CD14-positive monocyte (primary cell): Measurements from ENCODE around the gene AP1B1. TPM values are rescaled to one million over a fixed set of nuclear protein-coding genes. Genes with fewer than 3 reads are reported as not detected.
A peak's percentile ranks its signal among the peaks of the same experiment; 100 is the strongest.

Source experiments
- DNase-seq, 3 donors: peaks; one replicate each; pipeline ENCODE4 v3.0.0-alpha.2; 2011 to 2022
- H2AFZ ChIP-seq: 2 replicates; pipeline ENCODE4 v1.6.0; 2012; ENCODE audit warnings: mild to moderate bottlenecking, low read depth, low read length, inconsistent platforms; ENCODE audit not compliant: insufficient read depth, poor library complexity, severe bottlenecking
- H3K27ac ChIP-seq, 2 donors: 1 replicate in 1 of 2; 2 replicates in 1 of 2; pipeline ENCODE4 v1.5.1; 2012 to 2013; ENCODE audit warnings: low read length in 2 of 2, control low read depth in 1 of 2, inconsistent platforms in 1 of 2, low read depth in 1 of 2, mild to moderate bottlenecking in 1 of 2
- H3K27me3 ChIP-seq, 2 donors: one replicate each; pipeline versions ENCODE4 v1.6.0 to v1.6.1; 2011 to 2013; ENCODE audit warnings: low read length in 2 of 2; ENCODE audit not compliant: control insufficient read depth in 2 of 2, insufficient read depth in 2 of 2
- H3K36me3 ChIP-seq, 2 donors: replicated peaks in 1 of 2; 1 replicate in 1 of 2; 2 replicates in 1 of 2; pipeline versions ENCODE4 v1.5.1 to v1.6.1; 2012 to 2013; ENCODE audit warnings: low read length in 2 of 2, control low read depth in 1 of 2, inconsistent platforms in 1 of 2, mild to moderate bottlenecking in 1 of 2; ENCODE audit not compliant: insufficient read depth in 2 of 2, control insufficient read depth in 1 of 2
- H3K4me1 ChIP-seq, 2 donors: 1 replicate in 1 of 2; 2 replicates in 1 of 2; pipeline versions ENCODE4 v1.5.1 to v1.6.1; 2012 to 2013; ENCODE audit warnings: low read length in 2 of 2, control low read depth in 1 of 2, inconsistent platforms in 1 of 2, mild to moderate bottlenecking in 1 of 2, moderate library complexity in 1 of 2; ENCODE audit not compliant: insufficient read depth in 2 of 2, control insufficient read depth in 1 of 2
- H3K4me2 ChIP-seq: replicated peaks from 2 replicates; pipeline ENCODE3; 2012; ENCODE audit warnings: low read length, moderate library complexity, mild to moderate bottlenecking; ENCODE audit not compliant: poor library complexity, severe bottlenecking; ENCODE audit errors: extremely low read depth
- H3K4me3 ChIP-seq, 3 experiments: fragments of 200-600 bp in 1 of 3; sonication (generic) in 1 of 3; replicated peaks in 1 of 3; 1 replicate in 2 of 3; 2 replicates in 1 of 3; pipeline ENCODE4 v1.5.1; 2011 to 2013; ENCODE audit warnings: low read length in 3 of 3, mild to moderate bottlenecking in 3 of 3, control low read depth in 2 of 3, low read depth in 2 of 3, inconsistent platforms in 1 of 3, moderate library complexity in 1 of 3
- H3K79me2 ChIP-seq: 2 replicates; pipeline ENCODE4 v1.6.0; 2012; ENCODE audit warnings: mild to moderate bottlenecking, control low read depth, inconsistent platforms, low read length, moderate library complexity; ENCODE audit not compliant: insufficient read depth
- H3K9ac ChIP-seq: 2 replicates; pipeline ENCODE4 v1.6.0; 2017; ENCODE audit warnings: low read length, mild to moderate bottlenecking; ENCODE audit not compliant: insufficient read depth, poor library complexity, severe bottlenecking
- H3K9me3 ChIP-seq, 2 donors: replicated peaks in 1 of 2; 1 replicate in 1 of 2; 2 replicates in 1 of 2; pipeline versions ENCODE4 v1.5.1 to v1.6.1; 2012 to 2013; ENCODE audit warnings: low read length in 2 of 2, control low read depth in 1 of 2; ENCODE audit not compliant: control insufficient read depth in 1 of 2, insufficient read depth in 1 of 2
- H4K20me1 ChIP-seq: 2 replicates; pipeline ENCODE4 v1.6.0; 2012; ENCODE audit warnings: mild to moderate bottlenecking, low read length, control low read depth, moderate library complexity; ENCODE audit not compliant: insufficient read depth
- H3K27ac Mint-ChIP-seq, 7 donors: one replicate each; pipeline ENCODE4 v1.8.0; 2020; ENCODE audit warnings: mild to moderate bottlenecking in 7 of 7, mixed read lengths in 7 of 7, moderate library complexity in 6 of 7, inconsistent platforms in 2 of 7
- H3K27me3 Mint-ChIP-seq, 3 donors: one replicate each; pipeline ENCODE4 v1.8.0; 2021 to 2022; ENCODE audit warnings: low read depth in 3 of 3, mild to moderate bottlenecking in 3 of 3, mixed read lengths in 3 of 3, moderate library complexity in 3 of 3, inconsistent platforms in 1 of 3
- H3K36me3 Mint-ChIP-seq, 2 donors: one replicate each; pipeline ENCODE4 v1.8.0; 2020; ENCODE audit warnings: mixed read lengths in 2 of 2, inconsistent platforms in 1 of 2, mild to moderate bottlenecking in 1 of 2
- H3K4me1 Mint-ChIP-seq: one replicate; pipeline ENCODE4 v1.8.0; 2020; ENCODE audit warnings: mild to moderate bottlenecking, mixed read lengths
- H3K4me3 Mint-ChIP-seq, 2 donors: one replicate each; pipeline ENCODE4 v1.8.0; 2020; ENCODE audit warnings: mild to moderate bottlenecking in 2 of 2, mixed read lengths in 2 of 2, moderate library complexity in 1 of 2
- H3K9me3 Mint-ChIP-seq, 7 donors: one replicate each; pipeline ENCODE4 v1.8.0; 2020 to 2022; ENCODE audit warnings: mixed read lengths in 7 of 7, mild to moderate bottlenecking in 6 of 7, moderate library complexity in 6 of 7, inconsistent platforms in 2 of 7
- CTCF ChIP-seq: fragments of 200-600 bp; IDR thresholded peaks from one replicate; pipeline ENCODE4 v1.8.0; 2022; ENCODE audit warnings: antibody characterized with exemption, mild to moderate bottlenecking
- WGBS: methylation state at CpG from one replicate; pipeline ENCODE4 v1.1.5; 2013; ENCODE audit warnings: missing lambda C conversion rate; ENCODE audit not compliant: insufficient coverage; 5-methylcytosine and 5-hydroxymethylcytosine counted together
- intact Hi-C, 2 donors: fragments of 100-400 bp; cut with micrococcal nuclease; formaldehyde crosslinking; loops; one replicate each; pipeline versions ENCODE4 v1.15.0 to v1.15.1; 2023
- polyA plus RNA-seq, 3 donors: library from polyadenylated mRNA; depleted of rRNA in 1 of 3; unstranded in 2 of 3; stranded (reverse) in 1 of 3; fragments of 300-500 nt in 2 of 3; fragments of >200 nt in 1 of 3; fragmentation: Illumina TruSeq in 2 of 3; gene quantifications; 1 replicate in 2 of 3; 2 replicates in 1 of 3; pipeline ENCODE4 v1.2.3, GENCODE V29; 2012 to 2021

Gene AP1B1
- polyA plus RNA-seq, 3 donors: 29.0 to 102 (median 40.3) TPM

GRCh38 chr22:29340566-29340965 is 47.8 kb downstream of the AP1B1 start:
- Histone ChIP-seq H3K79me2 (no peaks in the 10 kb centered on the region), H2AFZ (no peak overlapping the region), H3K9me3 (no peaks in the 10 kb centered on the region), H3K4me3 (no peak overlapping the region), H3K36me3 (peaks cover 91 to 100% of the 10 kb centered on the region in 2 donors), H3K9ac (no peak overlapping the region), H3K27ac (no peak overlapping the region), H3K4me2 (no peak overlapping the region), H3K4me1 (no peaks in the 10 kb centered on the region), H3K27me3 (no peaks in the 10 kb centered on the region), H4K20me1 (peaks cover 43% of the 10 kb centered on the region)
- TF ChIP-seq CTCF: no peak
- peaks cover 90 to 100% of the 10 kb centered on the region in 2 donors for H3K36me3 Mint-ChIP-seq
- intact Hi-C loops: no loop called here
- no peaks in the 10 kb centered on the region for H3K4me1 Mint-ChIP-seq
- H3K9me3 Mint-ChIP-seq: no peaks in the 10 kb centered on the region
- no peak overlapping the region for H3K4me3 Mint-ChIP-seq
- H3K27ac Mint-ChIP-seq: no peak overlapping the region
- H3K27me3 Mint-ChIP-seq: peaks cover 0 to 3% (median 0%) of the 10 kb centered on the region in 3 donors
- WGBS: 98% methylated on average over 8 of the region's 8 CpGs
- DNase-seq: no peak

GRCh38 chr22:29339381-29340235 is 48.8 kb downstream of the AP1B1 start:
- no peak overlapping the region for H3K4me3 Mint-ChIP-seq

More at GRCh38 chr22:29339381-29340235, 48.8 kb downstream of the AP1B1 start:
- intact Hi-C loops: no loop called here
- DNase-seq: no peak
- no peaks in the 10 kb centered on the region for H3K4me1 ChIP-seq
- no peak overlapping the region for H3K4me2 ChIP-seq
- Mint-ChIP-seq H3K27me3 (peaks cover 0 to 3% (median 0%) of the 10 kb centered on the region in 3 donors), H3K9me3 (no peaks in the 10 kb centered on the region), H3K4me1 (no peaks in the 10 kb centered on the region), H3K27ac (peak overlapping the region in 4 of 7 donors; percentile 26 to 77 (median 42)), H3K36me3 (peaks cover 92 to 100% of the 10 kb centered on the region in 2 donors)
- H2AFZ ChIP-seq: no peak overlapping the region
- peaks cover 96 to 100% of the 10 kb centered on the region in 2 donors for H3K36me3 ChIP-seq
- no peak overlapping the region for H3K4me3 ChIP-seq
- no peak overlapping the region for H3K9ac ChIP-seq
- no peaks in the 10 kb centered on the region for H3K27me3 ChIP-seq
- no peaks in the 10 kb centered on the region for H3K79me2 ChIP-seq
- peaks cover 52% of the 10 kb centered on the region for H4K20me1 ChIP-seq
- no peaks in the 10 kb centered on the region for H3K9me3 ChIP-seq
- 97% methylated on average over 12 of the region's 23 CpGs for WGBS
- TF ChIP-seq CTCF: no peak
- no peak overlapping the region for H3K27ac ChIP-seq
